ENCODE measurements around the gene MPDU1. TPM values are rescaled to one million over a fixed set of nuclear protein-coding genes. Genes with fewer than 3 reads are reported as not detected.

Gene MPDU1
- total RNA-seq, 3 donors from 2014 or later = 55.2 to 101 (median 94.5) TPM

DNA sequence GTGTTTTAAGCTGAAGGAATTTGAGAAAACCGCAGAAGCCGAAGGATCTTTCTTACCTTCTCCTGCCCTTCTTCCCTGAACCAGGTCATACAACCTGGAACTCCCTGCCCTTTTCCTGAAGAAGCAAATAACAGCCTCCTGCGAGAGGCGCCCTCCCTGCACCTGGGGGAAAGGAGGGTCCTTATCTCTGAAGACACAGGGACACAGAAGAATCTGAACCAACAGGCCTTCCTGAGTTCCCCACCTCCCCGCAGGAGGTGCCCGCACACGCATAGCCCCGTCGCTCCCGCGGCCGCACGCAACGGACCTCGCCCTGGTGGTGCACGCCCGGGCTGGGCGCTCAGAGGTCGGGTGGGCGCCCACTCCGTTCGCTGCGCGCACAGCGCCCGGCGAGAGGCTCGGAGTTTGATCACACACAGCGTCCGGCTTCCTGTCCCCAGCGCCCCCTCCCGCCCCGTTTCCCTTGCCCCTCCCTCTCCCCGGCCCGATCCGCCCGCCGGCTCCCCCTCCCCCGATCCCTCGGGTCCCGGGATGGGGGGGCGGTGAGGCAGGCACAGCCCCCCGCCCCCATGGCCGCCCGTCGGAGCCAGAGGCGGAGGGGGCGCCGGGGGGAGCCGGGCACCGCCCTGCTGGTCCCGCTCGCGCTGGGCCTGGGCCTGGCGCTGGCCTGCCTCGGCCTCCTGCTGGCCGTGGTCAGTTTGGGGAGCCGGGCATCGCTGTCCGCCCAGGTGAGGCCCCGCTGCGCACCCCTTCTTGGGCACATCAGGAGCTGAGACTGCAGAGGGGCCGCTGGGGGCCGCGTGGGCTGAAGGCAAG is 34.9 kb upstream of the MPDU1 start, which contains the start of gene TNFSF12:
TNFSF12 (plus strand) TSS at position 474 of the 816 bp plus-strand sequence; CDS start at position 570, 96 bp downstream.
- no peaks in the 10 kb centered on the region for H3K36me3 ChIP-seq (ENCODE audit: low read depth)
- intact Hi-C loops (cut with DNase I, micrococcal nuclease) = no loop called here
- peak within 1 kb of the TSS; percentile 29 for H3K4me3 ChIP-seq
- TF ChIP-seq, protein P1, sequence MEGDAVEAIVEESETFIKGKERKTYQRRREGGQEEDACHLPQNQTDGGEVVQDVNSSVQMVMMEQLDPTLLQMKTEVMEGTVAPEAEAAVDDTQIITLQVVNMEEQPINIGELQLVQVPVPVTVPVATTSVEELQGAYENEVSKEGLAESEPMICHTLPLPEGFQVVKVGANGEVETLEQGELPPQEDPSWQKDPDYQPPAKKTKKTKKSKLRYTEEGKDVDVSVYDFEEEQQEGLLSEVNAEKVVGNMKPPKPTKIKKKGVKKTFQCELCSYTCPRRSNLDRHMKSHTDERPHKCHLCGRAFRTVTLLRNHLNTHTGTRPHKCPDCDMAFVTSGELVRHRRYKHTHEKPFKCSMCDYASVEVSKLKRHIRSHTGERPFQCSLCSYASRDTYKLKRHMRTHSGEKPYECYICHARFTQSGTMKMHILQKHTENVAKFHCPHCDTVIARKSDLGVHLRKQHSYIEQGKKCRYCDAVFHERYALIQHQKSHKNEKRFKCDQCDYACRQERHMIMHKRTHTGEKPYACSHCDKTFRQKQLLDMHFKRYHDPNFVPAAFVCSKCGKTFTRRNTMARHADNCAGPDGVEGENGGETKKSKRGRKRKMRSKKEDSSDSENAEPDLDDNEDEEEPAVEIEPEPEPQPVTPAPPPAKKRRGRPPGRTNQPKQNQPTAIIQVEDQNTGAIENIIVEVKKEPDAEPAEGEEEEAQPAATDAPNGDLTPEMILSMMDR (IDR thresholded peaks at IDR 0.05) = no peak
- peak; percentile 75 to 83 (median 80) for DNase-seq
- peak; percentile 81 for ATAC-seq
- peaks cover 4% of the 10 kb centered on the region for H3K4me1 ChIP-seq (ENCODE audit: low read depth)
- H3K9me3 ChIP-seq = no peaks in the 10 kb centered on the region

DNA sequence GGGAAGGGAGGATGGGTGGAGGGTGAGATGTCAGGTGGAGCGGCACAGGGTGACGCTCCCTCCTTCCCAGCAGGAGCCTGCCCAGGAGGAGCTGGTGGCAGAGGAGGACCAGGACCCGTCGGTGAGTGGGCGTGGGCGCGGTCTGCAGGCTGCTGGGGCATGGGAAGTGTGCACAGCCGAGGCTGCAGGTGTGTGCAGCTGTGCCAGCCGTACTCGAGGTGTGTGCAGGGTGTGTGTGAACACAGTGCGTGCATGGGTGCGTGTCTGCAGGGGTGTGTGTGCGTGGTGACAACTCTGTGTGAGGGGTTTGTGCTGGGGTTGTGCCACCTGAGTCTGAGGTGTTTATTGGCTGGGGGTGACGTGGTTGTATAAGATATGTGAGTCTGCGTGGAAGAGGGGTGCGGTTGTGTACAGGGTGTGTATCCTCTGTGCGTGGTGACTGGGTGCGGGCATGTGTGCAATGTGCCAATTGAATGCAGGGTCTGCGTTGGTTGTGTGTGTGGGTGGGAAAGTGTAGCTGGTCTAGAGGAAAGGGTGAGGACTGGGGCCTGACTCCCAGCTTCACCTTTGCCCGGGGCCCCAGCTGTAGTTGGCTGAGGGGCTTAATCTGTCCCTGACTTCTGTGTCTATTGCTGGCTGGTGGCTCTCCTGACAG is 34.1 kb upstream of the MPDU1 start:
- peaks cover 4% of the 10 kb centered on the region for H3K4me1 ChIP-seq (ENCODE audit: low read depth)
- DNase-seq (peak; percentile 60 to 82 (median 70)), ATAC-seq (peak; percentile 78)
- peak overlapping the region; percentile 29 for H3K4me3 ChIP-seq
- TF ChIP-seq, protein P1 (IDR thresholded peaks at IDR 0.05) = no peak
- no peaks in the 10 kb centered on the region for H3K36me3 ChIP-seq (ENCODE audit: low read depth)
- intact Hi-C loops (cut with DNase I, micrococcal nuclease) = no loop called here
- no peaks in the 10 kb centered on the region for H3K9me3 ChIP-seq

DNA sequence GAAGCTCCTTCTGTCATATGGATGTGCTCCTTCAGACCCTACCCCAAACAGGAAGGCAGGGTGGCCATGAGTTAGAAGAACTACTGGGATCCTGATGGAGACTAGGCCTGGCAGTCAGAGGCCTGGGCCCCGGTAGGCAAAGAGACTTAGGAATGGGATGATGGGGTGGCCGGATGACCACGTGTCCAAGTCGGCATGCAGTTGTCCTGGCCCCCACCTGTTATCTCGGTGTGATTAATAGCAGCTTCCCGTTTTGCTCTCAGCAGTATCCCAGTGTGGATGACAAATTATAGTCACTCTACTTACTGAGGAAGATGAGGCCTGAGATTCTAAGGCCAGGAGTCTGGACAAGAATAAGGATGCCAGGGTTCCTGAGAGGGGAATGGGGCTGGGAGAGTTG is 33.3 kb upstream of the MPDU1 start:
- TF ChIP-seq, protein P1 (IDR thresholded peaks at IDR 0.05) = no peak
- Histone ChIP-seq H3K4me3 (no peak overlapping the region), H3K4me1 (ENCODE audit: low read depth) (peaks cover 4% of the 10 kb centered on the region), H3K36me3 (ENCODE audit: low read depth) (no peaks in the 10 kb centered on the region), H3K9me3 (no peaks in the 10 kb centered on the region)
- DNase-seq = no peak
- ATAC-seq = no peak
- intact Hi-C loops (cut with DNase I, micrococcal nuclease) = no loop called here

DNA sequence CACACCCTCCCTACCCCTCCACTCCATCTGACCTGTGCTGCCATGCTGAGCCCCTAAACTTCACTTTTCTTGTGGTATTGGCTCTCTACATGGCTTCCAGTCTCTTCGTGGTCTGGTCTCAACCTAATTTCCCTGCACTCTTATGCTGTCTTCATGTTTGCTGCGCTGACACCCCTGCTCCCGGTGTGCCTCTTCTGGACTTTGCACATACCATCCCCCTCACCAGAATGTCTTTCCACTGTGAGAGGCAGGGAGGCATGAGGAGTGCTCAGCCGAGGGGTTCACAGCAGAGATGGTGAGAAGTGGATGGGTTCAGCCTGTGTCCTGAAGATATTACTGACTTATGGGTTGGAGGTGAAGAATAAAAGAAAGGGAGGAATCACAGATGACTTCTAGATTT is 32.3 kb upstream of the MPDU1 start:
- no peaks in the 10 kb centered on the region for H3K9me3 ChIP-seq
- DNase-seq = no peak
- TF ChIP-seq, protein P1 (IDR thresholded peaks at IDR 0.05) = no peak
- ATAC-seq = no peak
- H3K36me3 ChIP-seq (ENCODE audit: low read depth) = no peaks in the 10 kb centered on the region
- intact Hi-C loops (cut with DNase I, micrococcal nuclease) = no loop called here
- no peak overlapping the region for H3K4me3 ChIP-seq
- H3K4me1 ChIP-seq (ENCODE audit: low read depth) = peaks cover 9% of the 10 kb centered on the region

DNA sequence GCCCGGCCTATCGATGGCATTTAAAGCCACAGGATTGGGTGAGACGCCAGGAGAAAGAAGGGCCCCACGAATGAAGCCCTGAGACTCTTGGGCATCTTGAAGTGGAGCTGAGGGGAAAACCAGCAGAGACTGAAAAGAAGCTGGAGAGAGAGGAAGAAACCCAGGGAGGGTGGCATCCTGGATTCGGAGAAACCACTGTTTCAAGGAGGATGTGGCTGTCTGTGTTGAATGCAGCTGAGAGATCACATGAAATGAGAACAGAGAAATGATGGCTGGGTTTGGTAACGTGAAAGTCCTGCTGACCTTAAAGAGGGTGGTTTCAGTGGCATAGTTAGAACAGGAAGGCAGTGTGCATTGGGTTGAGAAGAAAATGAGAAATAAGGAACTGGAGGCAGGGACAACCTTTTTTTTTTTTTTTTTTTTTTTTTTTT is 31.0 kb upstream of the MPDU1 start:
- Histone ChIP-seq H3K36me3 (ENCODE audit: low read depth) (no peaks in the 10 kb centered on the region), H3K4me3 (no peak overlapping the region), H3K4me1 (ENCODE audit: low read depth) (peaks cover 16% of the 10 kb centered on the region), H3K9me3 (no peaks in the 10 kb centered on the region)
- intact Hi-C loops (cut with DNase I, micrococcal nuclease) = no loop called here
- DNase-seq (peak in 1 of 3 donors; percentile 42), ATAC-seq (no peak)
- TF ChIP-seq, protein P1 (IDR thresholded peaks at IDR 0.05) = no peak
